CD4-positive, alpha-beta memory T cell (primary cell): ENCODE results near the gene PPP1R1B. TPM values are rescaled to one million over a fixed set of nuclear protein-coding genes. Genes with fewer than 3 reads are reported as not detected.

Source experiments
- CTCF ChIA-PET: fragments of 350-600 bp; sonication (Branson Sonifier 250); formaldehyde crosslinking; loops from one replicate; lab custom pipeline; 2021; ENCODE audit warnings: inconsistent platforms; ENCODE audit not compliant: partially characterized antibody; lab: Charles Lee
- POLR2A ChIA-PET: fragments of 350-600 bp; sonication (Branson Sonifier 250); formaldehyde crosslinking; loops from one replicate; lab custom pipeline; 2021; ENCODE audit not compliant: partially characterized antibody; lab: Charles Lee
- DNase-seq, 5 donors: peaks; one replicate each; pipeline versions ENCODE4 v3.0.0 to v3.0.0-alpha.2; 2020 to 2022; ENCODE audit warnings: mixed read lengths in 1 of 5
- H3K27ac ChIP-seq: one replicate; pipeline ENCODE4 v1.7.0; 2013; ENCODE audit warnings: low read depth, low read length
- H3K27me3 ChIP-seq: 2 replicates; pipeline ENCODE4 v1.7.0; 2013; ENCODE audit warnings: mild to moderate bottlenecking, low read length, moderate library complexity; ENCODE audit not compliant: insufficient read depth
- H3K36me3 ChIP-seq: 2 replicates; pipeline ENCODE4 v1.7.0; 2013; ENCODE audit warnings: mild to moderate bottlenecking, low read length, moderate library complexity; ENCODE audit not compliant: insufficient read depth
- H3K4me1 ChIP-seq: 2 replicates; pipeline ENCODE4 v1.7.0; 2013; ENCODE audit warnings: mild to moderate bottlenecking, low read length, moderate library complexity; ENCODE audit not compliant: insufficient read depth
- H3K4me3 ChIP-seq, 2 donors: one replicate each; pipeline ENCODE4 v1.7.0; 2013; ENCODE audit warnings: low read length in 2 of 2, mild to moderate bottlenecking in 1 of 2
- H3K9me3 ChIP-seq, 2 donors: one replicate each; pipeline ENCODE4 v1.7.0; 2013; ENCODE audit warnings: low read length in 2 of 2, control low read depth in 1 of 2; ENCODE audit not compliant: control insufficient read depth in 1 of 2
- H3K27ac Mint-ChIP-seq, 7 donors: one replicate each; pipeline ENCODE4 v1.8.0; 2020 to 2021; ENCODE audit warnings: mixed read lengths in 7 of 7, mild to moderate bottlenecking in 6 of 7, inconsistent platforms in 3 of 7, moderate library complexity in 3 of 7
- H3K27me3 Mint-ChIP-seq, 2 donors: one replicate each; pipeline ENCODE4 v1.8.0; 2020 to 2021; ENCODE audit warnings: mixed read lengths in 2 of 2
- H3K36me3 Mint-ChIP-seq, 2 donors: one replicate each; pipeline ENCODE4 v1.8.0; 2020 to 2021; ENCODE audit warnings: mixed read lengths in 2 of 2, inconsistent platforms in 1 of 2, mild to moderate bottlenecking in 1 of 2
- H3K4me1 Mint-ChIP-seq, 4 donors: one replicate each; pipeline ENCODE4 v1.8.0; 2020 to 2021; ENCODE audit warnings: mixed read lengths in 4 of 4, mild to moderate bottlenecking in 1 of 4
- H3K4me3 Mint-ChIP-seq, 8 donors: one replicate each; pipeline ENCODE4 v1.8.0; 2020 to 2021; ENCODE audit warnings: mixed read lengths in 8 of 8, mild to moderate bottlenecking in 7 of 8, moderate library complexity in 6 of 8, inconsistent platforms in 3 of 8
- H3K9me3 Mint-ChIP-seq, 8 donors: one replicate each; pipeline ENCODE4 v1.8.0; 2020 to 2021; ENCODE audit warnings: mixed read lengths in 8 of 8, mild to moderate bottlenecking in 5 of 8, inconsistent platforms in 3 of 8, moderate library complexity in 1 of 8
- intact Hi-C: fragments of 100-400 bp; cut with micrococcal nuclease; formaldehyde crosslinking; loops from one replicate; pipeline ENCODE4 v1.15.1; 2023
- polyA plus RNA-seq, 2 donors: library from polyadenylated mRNA; unstranded; fragments of 300-500 nt; fragmentation: Illumina TruSeq; gene quantifications; one replicate each; pipeline ENCODE4 v1.2.3, GENCODE V29; 2021
- total RNA-seq, 2 experiments: library from RNA; stranded (reverse); gene quantifications; one replicate each; pipeline ENCODE4 v1.2.3, GENCODE V29; 2021

Gene PPP1R1B
- total and polyA plus RNA-seq, 4 experiments from 2014 or later, result not detected

DNA sequence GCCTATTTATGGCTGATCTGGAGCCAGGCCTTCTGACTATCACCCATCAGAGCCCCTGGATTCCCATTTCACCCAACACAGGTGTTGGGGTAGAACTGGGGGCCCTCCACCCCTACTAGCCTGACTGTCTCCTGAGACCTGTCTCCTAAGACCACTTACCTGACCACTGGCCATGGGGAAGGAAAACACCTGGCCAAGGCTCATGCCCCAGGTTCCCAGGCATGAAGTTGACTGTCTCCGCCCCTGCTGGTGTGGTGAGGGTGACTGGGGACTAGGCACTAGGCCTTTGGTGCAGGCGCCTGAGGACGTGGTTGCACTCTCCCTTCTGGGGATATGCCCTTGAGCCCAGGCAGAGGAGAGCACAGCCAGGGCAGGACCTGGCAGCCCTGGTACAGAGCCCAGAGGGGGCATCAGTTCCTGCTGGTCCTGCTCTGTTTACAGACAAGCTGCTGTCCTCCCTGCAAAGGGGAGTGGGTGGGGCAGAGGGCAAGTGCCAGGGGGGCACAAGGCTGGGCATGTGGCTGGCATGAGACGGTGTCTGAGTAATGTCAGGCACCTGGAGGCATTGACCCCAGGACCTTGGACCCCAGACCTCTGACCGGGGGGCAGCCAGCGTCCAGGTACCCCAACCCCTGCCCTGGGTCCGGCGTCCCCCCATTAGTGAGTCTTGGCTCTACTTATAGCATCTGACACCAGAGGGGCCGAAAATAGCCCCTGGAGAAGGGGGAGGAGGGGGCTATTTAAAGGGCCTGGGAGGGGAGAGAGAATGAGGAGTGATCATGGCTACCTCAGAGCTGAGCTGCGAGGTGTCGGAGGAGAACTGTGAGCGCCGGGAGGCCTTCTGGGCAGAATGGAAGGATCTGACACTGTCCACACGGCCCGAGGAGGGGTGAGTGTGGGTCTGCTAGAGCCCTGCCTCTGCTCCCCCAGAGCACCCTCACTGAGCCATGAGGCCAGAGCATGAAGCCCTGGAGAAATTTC, 38.1 kb downstream of the PPP1R1B start, which contains the start of gene TCAP:
TCAP (plus strand) TSS at position 769 of the 981 bp plus-strand sequence; CDS start at position 780, 11 bp downstream.
- POLR2A ChIA-PET, result interaction anchor here (1.4 to 4.1 kb wide), 3 partner anchors 11 to 23 kb away, joined by 3 to 22 read pairs (median 7); partner anchors contain the start of gene PGAP3

GRCh38 chr17:39665642-39666224, 39.0 kb downstream of the PPP1R1B start:
- H3K27me3 Mint-ChIP-seq, result peaks cover 4 to 10% of the 10 kb centered on the region in 2 donors
- Histone ChIP-seq H3K4me3 (no peak overlapping the region), H3K27ac (no peak overlapping the region), H3K4me1 (peaks cover 12% of the 10 kb centered on the region), H3K36me3 (peaks cover 17% of the 10 kb centered on the region), H3K9me3 (no peaks in the 10 kb centered on the region), H3K27me3 (peaks cover 12% of the 10 kb centered on the region)
- ChIA-PET POLR2A (interaction anchor here (1.4 to 4.1 kb wide), 4 partner anchors 10 to 64 kb away, joined by 3 to 22 read pairs (median 6); partner anchors contain the start of genes MIEN1 and PGAP3), CTCF (interaction anchor here (0.7 to 4.3 kb wide), 5 partner anchors 10 to 137 kb away, joined by 4 to 41 read pairs (median 7); no protein-coding TSS in a partner anchor)
- H3K27ac Mint-ChIP-seq, result peak overlapping the region in 2 of 7 donors; percentile 29 to 59
- DNase-seq, result no peak
- peaks cover 8 to 17% of the 10 kb centered on the region in 2 donors for H3K36me3 Mint-ChIP-seq
- intact Hi-C loops, result no loop called here
- no peaks in the 10 kb centered on the region for H3K9me3 Mint-ChIP-seq
- H3K4me3 Mint-ChIP-seq, result peak overlapping the region in 3 of 8 donors; percentile 25 to 73 (median 31)
- H3K4me1 Mint-ChIP-seq, result peaks cover 4 to 16% (median 6%) of the 10 kb centered on the region in 4 donors

More for the DNA sequence above, 38.1 kb downstream of the PPP1R1B start, which contains the start of gene TCAP:
- Histone ChIP-seq H3K4me1 (peaks cover 12% of the 10 kb centered on the region), H3K27ac (no peak within 1 kb of the TSS), H3K4me3 (no peak within 1 kb of the TSS), H3K27me3 (peaks cover 12% of the 10 kb centered on the region), H3K36me3 (peaks cover 26% of the 10 kb centered on the region), H3K9me3 (no peaks in the 10 kb centered on the region)
- Mint-ChIP-seq H3K27ac (peak within 1 kb of the TSS in 3 of 7 donors; percentile 8 to 59 (median 29)), H3K9me3 (no peaks in the 10 kb centered on the region), H3K27me3 (peaks cover 4 to 9% of the 10 kb centered on the region in 2 donors), H3K36me3 (peaks cover 8 to 25% of the 10 kb centered on the region in 2 donors), H3K4me1 (peaks cover 4 to 16% (median 6%) of the 10 kb centered on the region in 4 donors), H3K4me3 (peak within 1 kb of the TSS in 3 of 8 donors; percentile 25 to 73 (median 31))
- intact Hi-C loops, result no loop called here
- CTCF ChIA-PET, result interaction anchor here (1.0 to 4.3 kb wide), 4 partner anchors 8 to 43 kb away, joined by 3 to 41 read pairs (median 4); no protein-coding TSS in a partner anchor
- no peak for DNase-seq

DNA sequence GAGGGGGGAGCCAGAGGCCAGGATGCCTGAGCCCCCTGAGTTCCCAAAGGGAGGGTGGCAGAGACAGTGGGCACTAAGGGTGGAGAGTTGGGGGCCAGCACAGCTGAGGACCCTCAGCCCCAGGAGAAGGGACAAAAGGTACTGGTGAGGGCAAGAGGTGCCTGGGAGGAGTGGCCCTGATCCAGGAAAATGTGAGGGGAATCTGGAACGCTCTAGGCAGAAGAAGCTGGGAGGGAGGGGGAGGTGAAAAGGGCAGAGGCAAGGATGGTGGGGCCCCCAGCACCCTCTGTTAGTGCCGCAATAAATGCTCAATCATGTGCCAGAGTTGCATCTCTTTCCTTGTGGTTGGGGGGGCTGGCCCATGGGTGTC, 39.5 kb downstream of the PPP1R1B start:
- H3K27ac ChIP-seq, result no peak overlapping the region
- no peak overlapping the region for H3K4me3 Mint-ChIP-seq
- H3K9me3 Mint-ChIP-seq, result no peaks in the 10 kb centered on the region
- H3K4me1 Mint-ChIP-seq, result peaks cover 4 to 16% (median 6%) of the 10 kb centered on the region in 4 donors
- no peak for DNase-seq
- no peak overlapping the region for H3K4me3 ChIP-seq
- peaks cover 12% of the 10 kb centered on the region for H3K27me3 ChIP-seq
- peak overlapping the region in 1 of 7 donors; percentile 59 for H3K27ac Mint-ChIP-seq
- peaks cover 13% of the 10 kb centered on the region for H3K36me3 ChIP-seq
- H3K27me3 Mint-ChIP-seq, result peaks cover 4 to 10% of the 10 kb centered on the region in 2 donors
- POLR2A ChIA-PET, result interaction anchor here (1.4 to 4.1 kb wide), 5 partner anchors 10 to 64 kb away, joined by 3 to 22 read pairs (median 7); partner anchors contain the start of genes MIEN1 and PGAP3
- peaks cover 5 to 14% of the 10 kb centered on the region in 2 donors for H3K36me3 Mint-ChIP-seq
- CTCF ChIA-PET, result interaction anchor here (0.6 to 4.3 kb wide), 7 partner anchors 10 to 136 kb away, joined by 3 to 41 read pairs (median 7); no protein-coding TSS in a partner anchor
- H3K4me1 ChIP-seq, result peaks cover 12% of the 10 kb centered on the region
- intact Hi-C loops, result no loop called here
- no peaks in the 10 kb centered on the region for H3K9me3 ChIP-seq

- Histone ChIP-seq H3K9me3 (no peaks in the 10 kb centered on the region), H3K27ac (no peak overlapping the region), H3K4me3 (no peak overlapping the region), H3K4me1 (peaks cover 12% of the 10 kb centered on the region), H3K27me3 (peaks cover 12% of the 10 kb centered on the region), H3K36me3 (peaks cover 7% of the 10 kb centered on the region)
- no peaks in the 10 kb centered on the region for H3K9me3 Mint-ChIP-seq
- peak overlapping the region in 2 of 7 donors; percentile 24 to 59 for H3K27ac Mint-ChIP-seq
- POLR2A ChIA-PET, result interaction anchor here (1.2 to 4.1 kb wide), 6 partner anchors 9 to 63 kb away, joined by 3 to 22 read pairs (median 6); partner anchors contain the start of genes MIEN1 and PGAP3
- no peak for DNase-seq
- intact Hi-C loops, result no loop called here
- peaks cover 4 to 10% of the 10 kb centered on the region in 2 donors for H3K27me3 Mint-ChIP-seq
- H3K4me3 Mint-ChIP-seq, result peak overlapping the region in 6 of 8 donors; percentile 36 to 68 (median 50)
- peaks cover under 1 to 9% of the 10 kb centered on the region in 2 donors for H3K36me3 Mint-ChIP-seq
- CTCF ChIA-PET, result interaction anchor here (0.6 to 4.3 kb wide), 8 partner anchors 9 to 62 kb away, joined by 3 to 41 read pairs (median 6); no protein-coding TSS in a partner anchor
- peaks cover 5 to 16% (median 6%) of the 10 kb centered on the region in 4 donors for H3K4me1 Mint-ChIP-seq
Measured at GRCh38 chr17:39666601-39667261, 40.0 kb downstream of the PPP1R1B start.

- H3K9me3 ChIP-seq, result no peaks in the 10 kb centered on the region
- CTCF ChIA-PET, result interaction anchor here (0.7 to 5.2 kb wide), 12 partner anchors 9 to 47 kb away, joined by 3 to 58 read pairs (median 8); no protein-coding TSS in a partner anchor
- no peaks in the 10 kb centered on the region for H3K9me3 Mint-ChIP-seq
- POLR2A ChIA-PET, result interaction anchor here (0.5 to 4.1 kb wide), 7 partner anchors 8 to 522 kb away, joined by 3 to 22 read pairs (median 6); partner anchors contain the start of gene MIEN1
- no peak overlapping the region for H3K27ac ChIP-seq
- peaks cover 6 to 20% (median 7%) of the 10 kb centered on the region in 4 donors for H3K4me1 Mint-ChIP-seq
- peaks cover 0 to 5% of the 10 kb centered on the region in 2 donors for H3K36me3 Mint-ChIP-seq
- peak overlapping the region in 7 of 8 donors; percentile 22 to 68 (median 57) for H3K4me3 Mint-ChIP-seq
- H3K4me3 ChIP-seq, result peak overlapping the region in 1 of 2 donors; percentile 45
- H3K27me3 ChIP-seq, result peaks cover 12% of the 10 kb centered on the region
- DNase-seq, result no peak
- H3K27me3 Mint-ChIP-seq, result peaks cover 4 to 10% of the 10 kb centered on the region in 2 donors
- H3K4me1 ChIP-seq, result peaks cover 12% of the 10 kb centered on the region
- peaks cover under 1% of the 10 kb centered on the region for H3K36me3 ChIP-seq
- intact Hi-C loops, result no loop called here
- H3K27ac Mint-ChIP-seq, result peak overlapping the region in 1 of 7 donors; percentile 29
Measured at GRCh38 chr17:39667262-39667944, 40.7 kb downstream of the PPP1R1B start.
